Measurements from ENCODE around the gene CTXND2. TPM values are rescaled to one million over a fixed set of nuclear protein-coding genes. Genes with fewer than 3 reads are reported as not detected.

CTXND2 gene
- total and polyA plus RNA-seq, 7 donors: not detected

GRCh38 chr1:150869683-150870082, 17.3 kb upstream of the CTXND2 start:
- peaks cover 0 to 24% of the 10 kb centered on the region in 2 donors for H3K36me3 ChIP-seq (ENCODE audit: insufficient read depth in 1 of 2, low read depth in 1 of 2)
- H3K27ac ChIP-seq: no peak overlapping the region
- H3K9me3 ChIP-seq: no peaks in the 10 kb centered on the region
- peaks cover 11% of the 10 kb centered on the region for H3K4me1 ChIP-seq
- DNase-seq (no peak), ATAC-seq (no peak)
- no peak overlapping the region for H3K4me3 ChIP-seq
- H3K27me3 ChIP-seq (ENCODE audit: insufficient read depth in 3 of 3, low read length in 2 of 3): no peaks in the 10 kb centered on the region
- intact Hi-C loops (cut with DNase I): no loop called here
- TF ChIP-seq CTCF (IDR thresholded peaks at IDR 0.05): no peak

DNA sequence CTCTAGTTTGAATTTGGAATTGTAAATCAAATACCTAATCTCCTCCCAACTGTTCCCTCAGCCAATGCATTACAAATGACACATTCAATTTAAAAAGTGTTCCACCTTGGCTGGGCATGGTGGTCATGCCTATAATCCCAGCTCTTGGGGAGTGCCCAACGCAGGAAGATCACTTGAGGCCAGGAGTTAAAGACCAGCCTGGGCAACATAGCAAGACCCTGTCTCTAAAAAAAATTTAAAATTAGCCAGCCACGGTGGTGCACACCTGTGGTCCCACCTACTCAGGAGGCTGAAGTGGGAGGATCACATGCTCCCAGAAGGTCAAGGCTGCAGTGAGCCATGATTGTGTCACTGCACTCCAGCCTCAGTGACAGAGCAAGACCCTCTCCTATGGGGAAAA, 14.4 kb upstream of the CTXND2 start:
- 70 to 88% (median 87%) methylated on average over 2 of the region's 2 CpGs for WGBS, 3 donors
- TF ChIP-seq CTCF (IDR thresholded peaks at IDR 0.05): no peak
- no peak for ATAC-seq
- H3K4me1 ChIP-seq: peaks cover 16% of the 10 kb centered on the region
- H3K4me3 ChIP-seq: no peak overlapping the region
- DNase-seq: no peak
- H3K9me3 ChIP-seq: no peaks in the 10 kb centered on the region
- intact Hi-C loops (cut with DNase I): no loop called here
- no peak overlapping the region for H3K27ac ChIP-seq
- H3K27me3 ChIP-seq (ENCODE audit: insufficient read depth in 3 of 3, low read length in 2 of 3): no peaks in the 10 kb centered on the region
- peaks cover 0 to 24% of the 10 kb centered on the region in 2 donors for H3K36me3 ChIP-seq (ENCODE audit: insufficient read depth in 1 of 2, low read depth in 1 of 2)

- Histone ChIP-seq H3K27me3 (ENCODE audit: insufficient read depth in 3 of 3, low read length in 2 of 3) (no peaks in the 10 kb centered on the region), H3K4me1 (peaks cover 16% of the 10 kb centered on the region), H3K36me3 (ENCODE audit: insufficient read depth in 1 of 2, low read depth in 1 of 2) (peaks cover 0 to 24% of the 10 kb centered on the region in 2 donors), H3K27ac (no peak overlapping the region), H3K9me3 (no peaks in the 10 kb centered on the region), H3K4me3 (no peak overlapping the region)
- no peak for DNase-seq
- no peak for ATAC-seq
- TF ChIP-seq CTCF (IDR thresholded peaks at IDR 0.05): no peak
- WGBS, 3 donors: 83 to 84% (median 83%) methylated on average over 2 of the region's 2 CpGs
- intact Hi-C loops (cut with DNase I): no loop called here
These were observed 13.4 kb upstream of the CTXND2 start for GRCh38 chr1:150873521-150873920.

DNA sequence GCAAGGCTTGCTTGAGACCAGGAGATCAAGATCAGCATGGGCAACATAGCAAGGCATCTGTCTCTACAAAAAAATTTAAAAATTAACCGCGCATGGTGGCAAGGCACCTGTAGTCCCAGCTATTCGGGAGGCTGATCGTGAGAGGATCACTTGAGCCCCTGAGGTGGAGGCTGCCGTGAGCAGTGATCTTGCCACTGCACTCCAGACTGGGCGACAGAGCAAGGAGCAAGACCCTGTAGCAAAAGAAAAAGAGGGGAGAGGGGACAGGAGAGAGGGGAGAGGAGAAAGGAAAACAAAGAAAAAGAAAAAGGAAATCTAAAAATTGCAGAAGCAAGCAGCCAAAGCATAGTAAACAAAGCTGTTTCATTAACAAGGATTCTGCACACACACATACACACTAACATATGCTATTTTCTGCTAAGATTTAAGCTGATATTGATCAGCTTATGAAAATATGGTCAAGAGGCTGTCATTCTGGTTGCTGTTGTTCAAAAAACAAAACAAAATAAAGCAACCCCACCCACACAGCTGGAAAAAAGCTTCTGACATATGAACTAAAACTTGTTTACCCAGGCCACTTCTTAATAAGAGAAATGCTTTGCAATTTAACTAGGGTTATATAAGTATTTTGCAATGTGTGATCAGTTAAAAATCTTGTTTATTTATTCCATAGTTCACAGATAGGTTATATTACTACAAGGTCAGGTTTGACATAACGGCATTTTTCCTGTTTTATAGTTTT, 12.3 kb upstream of the CTXND2 start:
- intact Hi-C loops (cut with DNase I): loop anchor here in 1 of 2 donors (5.0 kb wide), 2 partner anchors 48 to 103 kb away; no protein-coding TSS in a partner anchor
- DNase-seq: no peak
- H3K4me1 ChIP-seq: peaks cover 16% of the 10 kb centered on the region
- peak overlapping the region; percentile 86 for H3K4me3 ChIP-seq
- peak overlapping the region; percentile 94 for H3K27ac ChIP-seq
- WGBS, 3 donors: 23 to 37% (median 25%) methylated on average over 7 of the region's 7 CpGs
- H3K27me3 ChIP-seq (ENCODE audit: insufficient read depth in 3 of 3, low read length in 2 of 3): no peaks in the 10 kb centered on the region
- no peaks in the 10 kb centered on the region for H3K9me3 ChIP-seq
- peaks cover 0 to 16% of the 10 kb centered on the region in 2 donors for H3K36me3 ChIP-seq (ENCODE audit: insufficient read depth in 1 of 2, low read depth in 1 of 2)
- no peak for TF ChIP-seq CTCF (IDR thresholded peaks at IDR 0.05)
- no peak for ATAC-seq

Measured in psoas muscle (tissue), 8 donors.